Skeletal muscle cell (primary cell): ENCODE measurements around the gene NIN.
A peak's percentile ranks its signal among the peaks of the same experiment; 100 is the strongest.
"Not testable (repeated sequence)": the region's sequence is repeated elsewhere in the genome, so short reads cannot be mapped to it uniquely, and the experiment has no call there.

Experiments used
- DNase-seq: peaks from one replicate; pipeline ENCODE4 v3.0.0-alpha.2; 2010; ENCODE audit warnings: low read depth
- H3K4me3 ChIP-seq: 2 replicates; pipeline ENCODE4 v1.5.1; 2011; ENCODE audit warnings: low read depth, mild to moderate bottlenecking, control low read depth, low read length, moderate library complexity

NIN gene

DNA sequence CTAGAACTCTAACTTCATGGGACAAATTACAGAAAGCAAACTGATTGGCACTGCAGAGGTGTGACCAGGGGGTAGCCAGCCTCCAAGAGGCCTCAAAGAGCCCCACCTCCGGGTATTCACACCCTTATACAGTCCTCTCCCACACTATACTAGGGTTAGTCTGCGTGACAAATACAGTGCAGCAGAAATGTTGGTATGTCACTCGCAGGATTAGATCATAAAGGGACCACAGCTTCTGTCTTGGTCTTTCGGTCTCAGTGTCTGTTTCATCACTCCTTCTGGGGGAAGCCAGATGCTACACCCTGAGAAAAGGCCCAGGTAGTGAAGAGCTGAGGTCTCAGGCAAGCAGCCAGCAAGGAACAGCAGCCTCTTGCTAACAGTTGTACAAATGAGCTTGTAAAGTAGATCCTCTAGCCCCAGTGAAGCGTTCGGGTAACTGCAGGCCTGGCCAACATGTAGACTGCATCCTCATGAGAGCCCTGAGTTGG is 94.0 kb downstream of the NIN start:
- H3K4me3 ChIP-seq = no peak overlapping the region
- no peak for DNase-seq

- DNase-seq = no peak
- H3K4me3 ChIP-seq = no peak overlapping the region
Observed at GRCh38 chr14:50734950-50735695, 95.8 kb downstream of the NIN start.

DNA sequence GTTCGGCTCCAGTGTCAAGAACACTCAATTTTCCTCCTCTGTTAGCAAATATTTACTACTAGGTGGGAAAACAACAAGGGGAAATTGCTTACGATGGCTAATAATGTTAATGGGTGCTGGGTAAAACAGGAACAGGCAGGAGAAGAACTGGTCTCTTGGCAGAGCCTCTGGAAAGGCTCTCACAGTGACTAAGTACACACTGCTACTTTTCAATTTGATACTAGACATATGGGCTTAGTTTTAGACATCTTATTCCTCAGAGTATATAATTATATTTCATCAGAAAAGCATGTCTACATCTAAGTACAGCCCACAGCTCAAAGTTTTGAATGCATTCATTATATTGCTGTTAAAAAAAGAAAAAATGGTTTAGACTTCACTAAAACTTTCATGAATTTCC is 97.5 kb downstream of the NIN start:
- H3K4me3 ChIP-seq = no peak overlapping the region
- no peak for DNase-seq

GRCh38 chr14:50728836-50729235 is 102.1 kb downstream of the NIN start:
- no peak overlapping the region for H3K4me3 ChIP-seq
- no peak for DNase-seq

DNA sequence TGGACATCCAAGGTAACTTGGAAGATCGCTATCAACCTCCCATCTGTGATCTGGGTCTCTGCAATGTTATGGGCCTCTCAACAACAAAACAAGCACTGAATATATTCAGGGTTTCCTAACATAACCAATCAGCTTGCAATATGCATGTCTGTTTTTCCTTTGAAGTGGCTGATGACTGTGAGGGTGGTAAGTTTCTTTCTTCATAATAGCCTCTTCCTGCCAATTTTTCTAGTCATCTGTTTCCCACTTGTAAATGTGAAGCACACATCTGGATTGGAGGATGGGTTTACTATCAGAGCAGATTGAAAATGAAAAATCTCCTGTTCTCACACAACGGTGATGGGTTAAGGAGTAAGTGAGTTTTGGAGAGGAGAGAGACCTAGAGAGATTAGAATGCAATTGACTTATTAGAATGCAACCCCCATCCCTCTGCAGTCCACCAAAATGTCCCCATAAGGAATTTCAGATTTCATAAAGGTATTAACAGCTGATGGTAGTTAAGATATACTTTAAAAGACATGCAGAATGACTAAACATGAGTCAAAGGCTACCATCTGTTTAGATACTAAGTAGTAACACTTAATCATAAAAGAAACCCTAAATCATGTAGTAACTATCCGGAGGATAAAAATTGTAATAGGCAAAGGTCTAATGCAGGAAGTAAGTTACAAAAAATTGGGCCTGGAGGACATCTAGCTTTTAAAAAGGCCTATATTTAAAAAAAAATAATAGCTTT is 104.4 kb downstream of the NIN start:
- no peak overlapping the region for H3K4me3 ChIP-seq
- DNase-seq = peak; percentile 61

DNA sequence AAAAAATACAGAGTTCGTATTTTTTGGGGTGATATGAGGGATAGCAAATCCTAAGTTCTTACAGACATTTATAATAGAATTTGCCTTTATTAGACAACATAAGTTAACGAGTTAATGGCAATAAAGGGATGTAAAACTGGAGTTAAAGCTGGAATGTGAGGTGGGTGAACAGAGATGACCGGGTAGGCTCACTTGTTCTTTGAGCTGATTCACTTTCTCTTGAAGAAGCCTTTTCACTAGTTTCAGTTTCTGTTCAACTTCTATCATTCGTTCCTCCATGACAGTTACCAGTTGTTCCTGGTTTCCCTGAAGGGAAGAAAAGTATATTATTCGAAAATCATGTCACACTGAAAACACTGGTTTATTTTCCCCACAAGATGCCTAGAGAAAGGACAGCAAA is 105.2 kb downstream of the NIN start:
- DNase-seq = no peak

GRCh38 chr14:50719911-50720759 is 110.8 kb downstream of the NIN start:
- no peak for DNase-seq
- H3K4me3 ChIP-seq = no peak overlapping the region

More for the DNA sequence above, 105.2 kb downstream of the NIN start:
- no peak overlapping the region for H3K4me3 ChIP-seq

- no peak overlapping the region for H3K4me3 ChIP-seq
- no peak for DNase-seq
Observed at GRCh38 chr14:50718949-50719348, 112.0 kb downstream of the NIN start.

- DNase-seq = no peak
- H3K4me3 ChIP-seq = no peak overlapping the region
Observed at GRCh38 chr14:50717811-50718210, 113.2 kb downstream of the NIN start.

GRCh38 chr14:50714450-50715073 is 116.4 kb downstream of the NIN start:
- peak; percentile 8 for DNase-seq

DNA sequence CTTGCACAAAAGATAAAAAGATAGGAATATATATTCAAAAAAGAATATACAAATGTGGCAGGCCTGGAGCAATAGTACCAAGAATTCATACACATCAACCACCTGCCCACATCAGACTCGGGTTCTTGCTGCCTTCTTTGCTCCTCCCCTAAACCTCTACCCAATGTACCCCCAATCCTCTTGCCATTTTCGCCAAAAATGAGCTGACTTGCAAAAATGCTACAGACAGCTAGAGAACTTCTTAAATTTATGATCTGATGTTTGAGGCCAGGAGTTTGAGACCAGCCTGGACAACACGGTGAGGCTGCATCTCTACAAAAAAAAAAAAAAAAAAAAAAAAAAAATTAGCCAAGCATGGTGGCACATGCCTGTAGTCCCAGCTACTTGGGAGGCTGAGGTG is 119.9 kb downstream of the NIN start:
- H3K4me3 ChIP-seq = no peak overlapping the region
- no peak for DNase-seq

More at GRCh38 chr14:50714450-50715073, 116.4 kb downstream of the NIN start:
- H3K4me3 ChIP-seq = no peak overlapping the region

- H3K4me3 ChIP-seq = no peak overlapping the region
- DNase-seq = no peak
Observed at GRCh38 chr14:50705026-50705593, 125.9 kb downstream of the NIN start.

DNA sequence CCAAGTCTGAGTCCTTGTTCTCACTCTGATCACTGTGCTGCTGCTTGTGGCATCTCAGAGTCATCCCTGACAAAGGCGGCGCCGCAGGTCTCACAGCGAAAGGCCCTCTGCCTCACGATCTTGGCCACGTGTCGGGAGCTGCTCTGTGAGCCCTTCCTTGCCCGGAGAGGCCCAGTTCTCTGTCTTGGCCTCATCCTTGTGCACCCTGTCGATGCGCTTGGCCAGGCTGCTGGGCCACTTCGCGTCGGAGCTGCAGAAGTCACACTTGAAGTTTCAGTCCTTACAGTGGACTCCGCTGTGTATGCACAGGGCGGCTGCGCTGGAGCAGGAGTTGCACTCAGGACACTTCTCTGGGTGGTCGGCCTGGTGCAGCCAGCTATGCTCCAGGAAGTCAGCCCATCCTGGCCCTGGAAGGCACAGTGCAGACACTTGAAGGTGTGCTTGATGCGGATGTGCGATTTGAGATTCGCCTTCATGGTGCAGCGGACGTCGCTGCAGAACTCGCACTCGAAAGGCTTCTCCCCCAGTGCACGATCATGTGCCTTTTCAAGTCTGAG is 126.4 kb downstream of the NIN start:
- no peak overlapping the region for H3K4me3 ChIP-seq
- no peak for DNase-seq

GRCh38 chr14:50697659-50698290 is 133.2 kb downstream of the NIN start:
- H3K4me3 ChIP-seq = no peak overlapping the region
- DNase-seq = no peak

DNA sequence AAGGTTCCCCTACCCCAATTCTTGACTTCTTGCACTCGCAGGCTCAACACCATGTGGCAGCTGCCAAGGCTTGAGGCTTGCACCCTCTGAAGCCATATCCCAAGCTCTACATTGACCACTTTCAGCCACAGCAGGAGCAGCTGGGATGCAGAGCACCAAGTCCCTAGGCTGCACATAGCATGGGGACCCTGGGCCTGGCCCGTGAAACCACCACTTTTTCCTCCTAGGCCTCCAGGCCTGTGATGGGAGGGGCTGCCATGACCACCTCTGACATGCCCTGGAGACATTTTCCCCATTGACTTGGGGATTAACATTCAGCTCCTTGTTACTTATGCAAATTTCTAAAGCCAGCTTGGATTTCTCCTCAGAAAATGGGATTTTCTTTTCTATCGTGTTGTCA is 136.7 kb downstream of the NIN start:
- DNase-seq, H3K4me3 ChIP-seq: not testable (repeated sequence)

DNA sequence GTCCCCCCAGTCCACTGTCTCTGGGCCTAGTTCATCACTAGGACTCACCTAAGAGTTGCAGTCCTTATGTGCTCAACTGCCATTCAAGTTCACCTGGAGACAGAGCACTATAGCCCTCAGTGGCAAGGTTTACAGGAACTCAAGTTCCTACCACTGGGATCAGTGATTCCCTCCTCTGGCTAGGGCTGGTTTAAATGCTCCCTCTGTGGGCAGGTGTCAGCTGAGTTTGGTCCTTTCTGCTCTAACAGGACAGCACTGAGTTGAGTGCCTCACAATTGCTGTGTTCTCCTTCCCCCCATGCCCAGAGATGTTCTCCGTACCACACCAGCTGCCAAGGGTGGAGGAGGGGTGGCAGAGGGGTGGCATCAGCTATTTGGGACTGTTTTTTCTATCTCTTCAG is 142.1 kb downstream of the NIN start:
- H3K4me3 ChIP-seq = no peak overlapping the region
- DNase-seq = no peak

DNA sequence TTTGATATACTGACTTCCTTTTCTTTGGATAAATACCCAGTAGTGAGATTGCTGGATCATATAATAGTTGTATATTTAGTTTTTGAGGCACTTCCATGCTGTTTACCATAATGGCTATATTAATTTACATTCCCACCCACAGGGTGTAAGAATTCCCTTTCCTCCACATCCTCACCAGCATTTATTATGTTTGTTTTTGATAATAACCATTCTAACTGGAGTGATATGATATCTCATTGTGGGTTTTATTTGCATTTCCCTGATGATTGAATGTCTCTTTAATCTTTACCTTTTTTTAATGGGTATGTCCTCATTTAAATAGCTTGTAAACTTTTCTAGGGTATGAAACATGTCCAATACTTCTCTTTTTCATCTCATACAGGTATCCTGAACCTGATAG is 151.3 kb downstream of the NIN start:
- H3K4me3 ChIP-seq = no peak overlapping the region
- no peak for DNase-seq

GRCh38 chr14:50678163-50678562 is 152.8 kb downstream of the NIN start:
- no peak overlapping the region for H3K4me3 ChIP-seq
- no peak for DNase-seq
